GM04503 (cell line): ENCODE data around the gene TTC19.
"Not testable (repeated sequence)": the region's sequence is repeated elsewhere in the genome, so short reads cannot be mapped to it uniquely, and the experiment has no call there.

Experiments used
- DNase-seq: peaks from one replicate; pipeline ENCODE4 v3.0.0-alpha.2; 2012; ENCODE audit warnings: low read depth

TTC19 gene

DNA sequence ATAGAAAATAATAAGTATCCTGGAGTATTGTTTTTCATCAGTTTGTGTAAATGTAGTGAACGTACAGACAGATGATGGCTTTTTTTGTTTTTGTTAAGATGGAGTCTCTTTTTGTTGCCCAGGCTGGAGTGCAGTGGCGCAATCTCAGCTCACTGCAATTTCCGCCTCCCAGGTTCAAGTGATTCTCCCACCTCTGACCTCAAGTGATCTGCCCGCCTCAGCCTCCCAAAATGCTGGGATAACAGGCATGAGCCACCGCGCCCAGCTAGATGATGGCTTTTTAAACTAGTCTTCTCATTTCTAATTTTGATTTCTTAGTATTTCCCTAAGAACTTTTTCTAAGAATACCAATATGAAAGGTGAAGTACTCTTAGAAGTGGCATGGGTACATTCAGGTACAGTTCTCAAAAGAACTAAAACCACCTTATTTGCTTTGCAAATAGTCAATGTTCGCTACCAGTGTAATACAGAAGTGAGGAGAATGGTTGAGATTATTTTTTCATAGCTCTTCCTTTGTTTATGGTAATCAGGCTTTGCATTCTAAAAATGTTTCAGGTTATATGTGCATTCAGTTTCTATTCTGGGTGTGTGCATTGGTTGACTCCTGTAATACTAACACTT, 34.2 kb downstream of the TTC19 start:
- DNase-seq, result no peak

DNA sequence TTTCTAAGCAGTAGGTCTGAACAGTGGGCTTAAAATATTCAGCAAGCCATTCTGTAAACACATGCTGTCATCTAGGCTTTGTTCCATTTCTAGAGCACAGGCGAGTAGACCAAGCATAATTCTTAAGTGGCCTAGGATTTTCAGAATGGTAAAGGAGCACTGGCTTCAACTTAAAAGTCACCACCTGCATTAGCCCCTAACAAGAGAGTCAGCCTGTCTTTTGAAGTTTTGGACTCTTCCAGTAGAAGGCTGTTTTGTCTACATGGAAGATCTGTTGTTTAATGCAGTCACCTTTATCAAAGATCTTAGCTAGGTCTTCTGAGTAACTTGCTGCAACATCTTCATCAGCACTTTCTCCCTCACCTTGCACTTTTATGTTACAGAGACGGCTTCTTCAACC, 36.6 kb downstream of the TTC19 start:
- no peak for DNase-seq

DNA sequence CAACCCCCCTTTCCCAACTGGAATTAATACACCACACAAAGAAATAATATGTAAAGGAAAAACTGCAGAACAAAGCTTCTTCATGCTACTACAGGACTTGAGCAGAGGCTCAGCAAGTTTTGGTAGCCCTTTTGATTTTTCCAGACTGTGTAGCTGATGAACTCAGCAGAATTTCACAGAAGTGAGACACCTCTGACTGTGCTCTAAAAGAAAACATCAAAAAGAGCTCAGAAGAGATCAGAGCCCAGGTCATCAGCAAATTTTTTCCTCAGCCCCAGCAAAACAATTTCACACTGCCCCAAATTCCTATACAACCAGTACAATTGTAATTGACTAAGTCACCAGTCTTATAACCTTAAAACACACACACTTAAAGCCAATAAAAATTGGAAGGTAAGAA, 38.0 kb downstream of the TTC19 start:
- no peak for DNase-seq

DNA sequence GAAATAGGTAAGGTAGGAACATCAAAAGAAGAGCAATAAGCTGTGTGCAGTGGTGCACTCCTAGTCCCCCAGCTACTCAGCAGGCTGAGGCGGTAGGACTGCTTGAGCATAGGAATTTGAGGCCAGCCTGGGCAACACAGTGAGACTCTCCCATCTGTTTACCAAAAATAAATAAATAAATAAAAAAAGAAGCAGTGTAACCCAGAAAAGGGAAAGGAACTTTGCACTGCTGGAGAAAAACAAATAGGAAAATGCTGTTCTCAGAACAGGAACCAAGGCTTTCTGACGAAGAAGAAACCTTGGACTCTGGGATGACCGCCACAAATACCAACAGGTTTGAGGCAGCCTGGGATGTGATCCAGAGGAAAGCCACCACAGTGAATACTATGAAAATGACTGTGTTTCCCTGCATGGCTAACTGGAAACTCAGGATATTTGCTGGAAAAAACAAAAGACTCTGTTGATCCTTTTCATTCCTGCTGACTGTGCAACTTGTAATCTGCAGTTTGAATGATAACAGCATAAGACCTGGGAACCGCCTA, 41.2 kb downstream of the TTC19 start:
- peak; percentile 73 for DNase-seq

DNA sequence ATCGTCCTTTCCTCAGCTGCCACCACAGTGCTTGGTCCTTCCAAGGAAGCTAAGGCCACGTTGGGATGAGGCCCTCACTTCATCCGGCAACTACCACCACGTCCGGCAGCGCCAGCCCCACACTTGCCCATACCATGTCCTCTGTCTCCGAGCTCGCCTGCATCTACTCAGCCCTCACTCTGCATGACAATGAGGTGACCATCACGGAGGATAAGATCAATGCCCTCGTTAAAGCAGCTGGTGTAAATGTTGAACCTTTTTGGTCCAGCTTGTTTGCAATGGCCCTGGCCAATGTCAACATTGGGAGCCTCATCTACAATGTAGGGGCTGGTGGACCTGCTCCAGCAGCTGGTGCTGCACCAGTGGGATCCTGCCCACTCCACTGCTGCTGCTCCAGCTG, 44.9 kb downstream of the TTC19 start:
- no peak for DNase-seq

DNA sequence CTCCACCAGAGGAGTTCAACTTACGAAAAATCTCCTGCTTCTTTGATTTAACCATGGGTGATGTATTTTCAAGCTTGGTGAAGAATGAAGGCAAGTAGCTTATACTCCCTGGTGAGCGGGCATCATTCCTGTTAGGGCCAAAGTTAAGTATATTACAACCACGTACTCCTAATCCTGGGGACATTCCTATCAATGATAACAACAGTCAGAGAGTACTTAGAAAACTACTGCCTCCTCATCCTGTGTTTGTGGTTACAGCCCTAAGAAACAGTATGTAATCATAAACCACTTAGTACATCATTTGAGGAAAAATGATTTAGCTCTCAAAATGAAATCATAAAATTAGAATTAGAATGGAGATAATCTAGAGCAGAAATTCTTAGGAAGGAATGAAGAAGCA, 47.3 kb downstream of the TTC19 start:
- no peak for DNase-seq

DNA sequence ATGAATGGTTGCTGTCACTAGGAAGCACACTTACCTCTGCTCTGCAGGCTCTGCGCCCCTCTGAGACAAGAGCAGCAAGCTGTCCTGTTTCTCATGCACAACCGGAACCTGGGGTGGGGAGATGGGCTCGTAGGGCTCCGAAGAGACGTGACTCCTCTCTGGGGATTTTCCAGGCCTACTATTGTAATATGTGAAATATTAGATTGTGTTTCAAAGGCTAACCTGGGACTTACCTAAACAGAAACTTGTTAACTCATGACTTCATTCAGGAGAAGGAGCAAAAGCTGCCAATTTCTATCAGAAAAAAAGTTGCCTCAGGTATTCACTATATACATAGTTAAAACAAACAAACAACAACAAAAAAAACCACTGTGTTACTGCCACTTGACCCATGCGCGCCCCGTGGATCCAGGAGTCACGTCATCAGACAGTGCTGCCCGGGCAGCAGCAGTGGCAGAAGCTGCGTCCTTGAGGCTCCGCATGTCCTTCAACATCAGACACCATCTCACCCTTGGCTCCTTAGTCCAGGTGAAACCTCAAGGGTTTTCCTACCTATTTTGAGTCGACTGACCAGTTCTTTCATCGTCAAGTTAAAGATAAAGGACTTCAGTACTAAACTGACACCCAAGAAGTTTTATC, 49.3 kb downstream of the TTC19 start:
- DNase-seq, result no peak

DNA sequence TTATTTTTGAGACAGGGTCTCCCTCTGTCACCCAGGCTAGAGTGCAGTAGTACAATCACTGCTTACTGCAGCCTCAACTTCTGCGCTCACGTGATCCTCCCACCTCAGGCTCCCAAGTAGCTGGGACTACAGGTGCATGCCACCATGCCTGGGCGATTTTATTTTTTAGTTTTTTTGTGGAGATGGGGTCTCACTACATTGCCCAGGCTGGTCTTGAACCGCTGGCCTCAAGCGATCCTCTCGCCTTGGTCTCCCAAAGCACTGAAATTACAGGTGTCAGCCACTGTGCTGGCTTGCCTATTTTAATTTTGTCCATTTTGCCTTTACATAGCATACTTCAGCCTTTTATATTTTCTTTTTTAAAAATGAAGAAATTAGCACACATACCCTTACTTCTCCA, 51.2 kb downstream of the TTC19 start:
- no peak for DNase-seq

DNA sequence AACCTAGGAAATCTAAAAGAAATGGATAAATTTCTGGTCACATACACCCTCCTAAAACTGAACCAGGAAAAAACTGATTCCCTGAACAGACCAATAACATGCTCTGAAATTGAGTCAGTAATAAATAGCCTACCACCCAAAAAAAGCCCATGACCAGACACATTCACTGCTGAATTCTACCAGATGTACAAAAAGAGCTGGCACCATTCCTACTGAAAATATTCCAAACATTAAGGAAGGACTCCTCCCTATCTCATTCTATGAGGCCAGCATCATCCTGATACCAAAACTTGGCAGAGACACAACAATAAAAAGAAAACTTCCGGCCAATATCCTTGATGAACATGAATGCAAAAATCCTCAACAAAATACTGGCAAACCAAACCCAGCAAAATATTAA, 52.9 kb downstream of the TTC19 start:
- peak; percentile 33 for DNase-seq

DNA sequence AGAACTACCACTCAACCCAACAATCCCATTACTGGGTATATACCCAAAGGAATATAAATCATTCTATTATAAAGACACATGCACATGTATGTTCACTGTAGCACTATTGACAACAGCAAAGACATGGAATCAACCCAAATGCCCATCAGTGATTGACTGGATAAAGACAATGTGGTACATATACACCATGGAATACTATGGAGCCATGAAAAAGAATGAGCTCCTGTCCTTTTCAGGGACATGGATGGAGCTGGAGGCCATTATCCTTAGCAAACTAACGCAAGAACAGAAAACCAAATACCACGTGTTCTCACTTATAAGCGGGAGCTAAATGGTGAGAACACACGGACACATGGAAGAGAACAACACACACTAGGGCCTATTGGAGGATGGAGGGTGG, 55.5 kb downstream of the TTC19 start:
- DNase-seq, result not testable (repeated sequence)

DNA sequence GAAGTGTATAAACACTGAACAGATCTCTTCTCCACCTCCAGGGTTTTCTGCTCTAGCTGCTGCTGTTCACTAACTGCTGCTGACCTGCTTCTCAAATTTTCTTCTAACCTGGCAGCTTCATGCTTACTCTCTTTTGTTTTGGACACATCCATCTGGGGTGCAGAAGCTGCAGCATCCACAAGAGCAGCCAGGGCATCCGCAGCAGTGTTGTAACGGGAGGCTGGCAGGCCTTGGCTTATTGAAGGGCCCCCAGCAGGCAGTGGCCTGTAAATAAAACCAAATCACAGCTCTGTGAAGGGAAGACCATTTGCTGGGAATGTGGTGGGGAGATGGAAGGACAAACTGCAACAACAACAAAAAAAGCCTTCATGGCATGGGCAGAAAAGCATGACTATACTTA, 62.0 kb downstream of the TTC19 start:
- no peak for DNase-seq

DNA sequence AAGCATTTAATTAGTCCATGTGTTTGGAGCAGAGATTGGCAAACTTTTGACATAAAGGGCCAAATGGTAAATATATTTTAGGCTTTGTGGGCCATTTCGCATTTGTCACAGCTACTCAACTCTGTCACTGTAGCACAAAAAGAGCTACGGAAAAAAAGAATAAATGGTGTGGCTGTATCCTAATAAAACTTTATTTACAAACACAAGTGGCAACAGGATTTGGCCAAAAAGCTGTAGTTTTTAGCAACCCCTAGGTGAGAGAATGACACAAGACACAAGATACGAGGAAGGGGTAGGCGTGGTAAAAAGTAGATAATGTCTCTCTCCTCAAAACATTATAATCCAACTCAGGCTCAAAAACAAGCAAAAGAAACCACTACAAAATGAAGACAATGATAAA, 66.5 kb downstream of the TTC19 start:
- no peak for DNase-seq

DNA sequence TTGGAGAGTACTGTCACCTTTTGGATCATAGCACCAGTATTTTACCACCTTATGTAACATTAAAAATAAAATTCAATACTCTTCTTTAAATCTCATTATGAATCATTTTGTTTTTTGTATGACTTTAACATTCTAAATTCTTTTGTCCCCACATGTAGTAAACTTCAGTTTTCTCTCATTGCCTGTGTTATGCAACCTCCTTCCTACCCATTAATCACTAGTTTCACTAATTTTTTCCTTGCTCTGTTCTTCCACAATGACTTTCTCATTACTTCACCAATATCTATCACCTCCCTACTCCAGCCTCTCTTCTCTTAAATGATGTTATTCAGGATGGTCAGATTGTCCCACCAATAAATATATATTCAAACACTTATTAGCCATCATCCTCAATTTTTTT, 68.7 kb downstream of the TTC19 start:
- DNase-seq, result peak; percentile 14

DNA sequence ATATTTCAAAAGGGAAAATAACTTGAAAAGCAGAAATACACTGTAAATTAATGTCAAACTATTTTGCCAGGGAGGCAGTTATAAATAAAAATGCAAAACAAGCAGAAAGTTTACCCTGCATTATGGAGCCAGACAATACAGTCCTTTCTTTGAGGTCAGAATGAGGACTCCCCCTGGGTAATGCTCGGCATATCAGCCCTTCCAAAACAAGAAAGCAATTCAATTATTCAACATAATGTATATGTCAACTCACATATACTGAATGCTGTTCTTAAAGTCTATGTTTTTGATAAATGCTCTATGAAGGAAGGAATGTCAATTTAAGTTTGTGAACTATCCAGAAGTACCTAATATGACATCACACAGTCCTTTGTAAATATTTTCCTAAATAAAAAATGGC, 72.4 kb downstream of the TTC19 start:
- DNase-seq, result no peak

DNA sequence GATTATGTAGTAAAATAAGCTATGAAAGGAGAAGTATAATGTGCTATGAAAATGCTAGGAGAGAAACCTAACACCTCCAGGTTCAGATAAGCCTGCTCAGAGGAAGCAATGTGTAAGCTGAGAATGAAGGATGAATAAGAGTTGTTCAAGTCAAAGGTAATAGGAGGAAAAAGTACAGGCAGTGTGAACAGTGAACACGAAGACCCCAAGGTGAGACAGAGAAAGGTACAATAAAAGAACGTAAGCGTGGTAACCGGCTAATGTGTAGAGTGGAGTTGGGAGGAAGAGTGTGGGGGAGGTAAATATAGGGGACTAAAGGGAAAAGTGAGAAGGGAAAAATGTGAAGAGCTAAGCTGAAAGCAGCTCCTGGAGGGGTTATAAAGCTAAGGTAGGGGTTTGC, 74.2 kb downstream of the TTC19 start:
- no peak for DNase-seq

DNA sequence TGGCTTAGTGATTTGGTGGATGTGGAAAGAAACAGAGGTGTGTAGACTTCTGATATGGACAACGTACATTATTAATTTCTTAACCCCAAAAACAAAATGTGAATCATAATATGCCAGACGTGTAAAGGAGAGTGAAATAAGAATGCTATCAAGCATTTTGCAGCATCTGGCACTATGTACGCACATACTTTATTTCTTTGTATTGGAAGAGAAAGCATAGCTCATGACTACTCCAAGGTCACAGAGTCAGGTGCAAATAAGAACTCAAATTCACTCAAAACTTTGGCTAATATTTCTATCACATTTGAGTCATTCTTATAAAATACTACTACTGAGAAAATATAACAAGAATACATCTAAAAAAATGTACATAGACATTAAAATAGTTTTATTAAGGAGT, 74.8 kb downstream of the TTC19 start:
- no peak for DNase-seq

DNA sequence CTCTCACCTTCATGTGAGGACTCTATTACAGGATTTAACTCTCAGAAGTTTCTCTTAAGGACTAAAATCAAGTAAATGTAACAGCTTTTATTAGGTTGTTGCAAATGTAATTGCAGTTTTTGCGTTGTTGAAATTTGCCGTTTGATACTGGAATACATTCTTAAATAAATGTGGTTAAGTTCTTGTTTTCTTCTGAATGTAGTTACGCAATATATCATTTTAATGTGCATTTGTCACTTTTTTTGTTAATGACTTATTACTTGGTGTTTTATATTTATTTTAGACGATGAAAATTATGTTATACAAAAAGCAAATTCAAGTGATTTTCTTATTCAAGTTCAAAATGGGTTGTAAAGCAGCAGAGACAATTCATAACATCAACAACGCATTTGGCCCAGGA, 76.3 kb downstream of the TTC19 start:
- DNase-seq, result no peak
